Measurements from ENCODE around the gene KDM4C. TPM values are rescaled to one million over a fixed set of nuclear protein-coding genes. Genes with fewer than 3 reads are reported as not detected.
A peak's percentile ranks its signal among the peaks of the same experiment; 100 is the strongest.

KDM4C gene
- total RNA-seq, 4 donors from 2014 or later: 75.0 to 95.9 (median 88.9) TPM

GRCh38 chr9:7147121-7148090 is 389.6 kb downstream of the KDM4C start:
- DNase-seq: peak; percentile 43
- TF ChIP-seq CTCF (IDR thresholded peaks at IDR 0.05) (no peak), EP300 (IDR thresholded peaks at IDR 0.05; ENCODE audit: low read depth) (no peak), POLR2A (IDR thresholded peaks at IDR 0.05) (no peak), POLR2AphosphoS5 (IDR thresholded peaks at IDR 0.05) (no peak)
- no peak overlapping the region for H3K4me3 ChIP-seq
- no peaks in the 10 kb centered on the region for H3K36me3 ChIP-seq
- 6 to 38% methylated on average over 4 to 11 of the region's 14 CpGs for WGBS, 2 donors (ENCODE audit: low coverage in 1 of 2)
- peaks cover 14 to 59% (median 32%) of the 10 kb centered on the region in 4 donors for H3K4me1 ChIP-seq
- H3K9me3 ChIP-seq: no peaks in the 10 kb centered on the region
- in situ Hi-C loops (cut with MboI; ENCODE audit: low pct_ligation_motif_present in 1 of 4, low pct_unique_long_range_greater_than_20kb in 1 of 4, low sequenced_read_pairs in 3 of 4) (no loop called here), intact Hi-C loops (cut with DNase I; ENCODE audit: low total_unique reads) (no loop called here)
- peak overlapping the region; percentile 45 to 61 (median 60) for H3K27ac ChIP-seq
- H3K27me3 ChIP-seq: no peaks in the 10 kb centered on the region

DNA sequence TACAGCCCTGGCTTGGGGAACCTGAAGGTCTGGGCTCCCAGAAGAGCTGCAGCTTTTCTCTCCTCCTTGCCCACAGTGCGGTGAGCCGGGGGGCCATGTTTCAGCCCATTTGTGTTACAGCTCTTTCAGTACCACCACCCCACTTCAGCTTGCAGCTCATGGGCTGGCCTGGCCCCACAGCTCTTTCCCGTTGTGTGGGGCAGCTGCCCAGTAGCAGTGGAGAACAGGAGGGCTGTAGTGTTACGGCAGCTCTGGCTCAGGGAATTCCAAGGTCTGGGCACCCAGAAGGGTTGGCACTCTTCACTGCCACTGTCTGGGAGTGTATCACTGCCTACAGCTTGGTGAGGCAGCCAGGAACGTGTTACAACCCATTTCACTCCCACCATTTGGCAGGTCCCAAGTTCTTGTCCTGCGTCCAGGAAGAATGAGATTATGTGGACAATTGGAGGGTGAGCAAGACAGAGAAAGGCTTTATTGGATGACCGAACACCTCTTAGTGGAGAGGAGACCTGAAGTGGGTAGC is 390.5 kb downstream of the KDM4C start:
- H3K36me3 ChIP-seq: no peaks in the 10 kb centered on the region
- in situ Hi-C loops (cut with MboI; ENCODE audit: low pct_ligation_motif_present in 1 of 4, low pct_unique_long_range_greater_than_20kb in 1 of 4, low sequenced_read_pairs in 3 of 4): no loop called here
- DNase-seq: no peak
- intact Hi-C loops (cut with DNase I; ENCODE audit: low total_unique reads): no loop called here
- no peaks in the 10 kb centered on the region for H3K9me3 ChIP-seq
- H3K27me3 ChIP-seq: no peaks in the 10 kb centered on the region
- TF ChIP-seq EP300 (IDR thresholded peaks at IDR 0.05; ENCODE audit: low read depth) (no peak), CTCF (IDR thresholded peaks at IDR 0.05) (no peak), POLR2AphosphoS5 (IDR thresholded peaks at IDR 0.05) (no peak), POLR2A (IDR thresholded peaks at IDR 0.05) (no peak)
- 94% methylated on average over 7 of the region's 7 CpGs; no CpG with 5 or more reads in 1 of the 2 donors for WGBS, 2 donors (ENCODE audit: low coverage in 1 of 2)
- H3K4me1 ChIP-seq: peaks cover 14 to 59% (median 32%) of the 10 kb centered on the region in 4 donors
- H3K4me3 ChIP-seq: no peak overlapping the region
- peak overlapping the region in 3 of 4 donors; percentile 60 to 61 (median 60) for H3K27ac ChIP-seq

- Histone ChIP-seq H3K4me1 (peaks cover 14 to 59% (median 32%) of the 10 kb centered on the region in 4 donors), H3K36me3 (no peaks in the 10 kb centered on the region), H3K27ac (peak overlapping the region in 3 of 4 donors; percentile 63 to 70 (median 68)), H3K27me3 (no peaks in the 10 kb centered on the region), H3K4me3 (no peak overlapping the region), H3K9me3 (no peaks in the 10 kb centered on the region)
- in situ Hi-C loops (cut with MboI; ENCODE audit: low pct_ligation_motif_present in 1 of 4, low pct_unique_long_range_greater_than_20kb in 1 of 4, low sequenced_read_pairs in 3 of 4): no loop called here
- 95% methylated on average over 12 of the region's 13 CpGs; no CpG with 5 or more reads in 1 of the 2 donors for WGBS, 2 donors (ENCODE audit: low coverage in 1 of 2)
- intact Hi-C loops (cut with DNase I; ENCODE audit: low total_unique reads): no loop called here
- no peak for DNase-seq
- TF ChIP-seq POLR2AphosphoS5 (IDR thresholded peaks at IDR 0.05) (no peak), CTCF (IDR thresholded peaks at IDR 0.05) (no peak), POLR2A (IDR thresholded peaks at IDR 0.05) (no peak), EP300 (IDR thresholded peaks at IDR 0.05; ENCODE audit: low read depth) (no peak)
Observed at GRCh38 chr9:7149258-7149657, 391.5 kb downstream of the KDM4C start.

GRCh38 chr9:7150153-7150890 is 392.5 kb downstream of the KDM4C start:
- DNase-seq: peak; percentile 56
- Histone ChIP-seq H3K27ac (peak overlapping the region; percentile 62 to 70 (median 66)), H3K27me3 (no peaks in the 10 kb centered on the region), H3K9me3 (no peaks in the 10 kb centered on the region), H3K4me3 (no peak overlapping the region), H3K36me3 (no peaks in the 10 kb centered on the region), H3K4me1 (peaks cover 14 to 59% (median 32%) of the 10 kb centered on the region in 4 donors)
- WGBS, 2 donors (ENCODE audit: low coverage in 1 of 2): 55 to 59% methylated on average over 4 to 8 of the region's 8 CpGs
- intact Hi-C loops (cut with DNase I; ENCODE audit: low total_unique reads): no loop called here
- in situ Hi-C loops (cut with MboI; ENCODE audit: low pct_ligation_motif_present in 1 of 4, low pct_unique_long_range_greater_than_20kb in 1 of 4, low sequenced_read_pairs in 3 of 4): no loop called here
- TF ChIP-seq EP300 (IDR thresholded peaks at IDR 0.05; ENCODE audit: low read depth) (no peak), POLR2AphosphoS5 (IDR thresholded peaks at IDR 0.05) (no peak), POLR2A (IDR thresholded peaks at IDR 0.05) (no peak), CTCF (IDR thresholded peaks at IDR 0.05) (no peak)
